Psoas muscle (tissue), 8 donors: Measurements from ENCODE around the gene VAMP2. TPM values are rescaled to one million over a fixed set of nuclear protein-coding genes. Genes with fewer than 3 reads are reported as not detected.

Experiments used
- ATAC-seq, 4 donors: fragments of 200-7000 bp; cut with Tn5 transposase; one replicate each; pipeline ENCODE4 v1.9.1; 2020; ENCODE audit warnings: moderate library complexity in 3 of 4, mild to moderate bottlenecking in 2 of 4
- DNase-seq, 2 donors: peaks; one replicate each; pipeline ENCODE4 v3.0.0-alpha.2; 2020
- H3K27ac ChIP-seq: fragments of 200-600 bp; one replicate; pipeline ENCODE4 v1.8.0; 2022
- H3K27me3 ChIP-seq, 3 donors: fragments of 200-600 bp in 1 of 3; one replicate each; pipeline versions ENCODE4 v1.6.1 to v1.8.0; 2013 to 2022; ENCODE audit warnings: low read length in 2 of 3, mild to moderate bottlenecking in 2 of 3, moderate library complexity in 1 of 3; ENCODE audit not compliant: insufficient read depth in 3 of 3
- H3K36me3 ChIP-seq, 2 donors: fragments of 200-600 bp in 1 of 2; one replicate each; pipeline versions ENCODE4 v1.6.1 to v1.8.0; 2013 to 2022; ENCODE audit warnings: low read depth in 1 of 2, mild to moderate bottlenecking in 1 of 2, moderate library complexity in 1 of 2; ENCODE audit not compliant: insufficient read depth in 1 of 2
- H3K4me1 ChIP-seq: fragments of 200-600 bp; one replicate; pipeline ENCODE4 v1.8.0; 2022
- H3K4me3 ChIP-seq: fragments of 200-600 bp; one replicate; pipeline ENCODE4 v1.8.0; 2022; ENCODE audit warnings: mild to moderate bottlenecking
- H3K9me3 ChIP-seq: fragments of 200-600 bp; one replicate; pipeline ENCODE4 v1.8.0; 2022
- CTCF ChIP-seq: fragments of 200-600 bp; IDR thresholded peaks from one replicate; pipeline ENCODE4 v1.8.0; 2022; ENCODE audit warnings: antibody characterized with exemption
- WGBS, 3 donors: extraction: QIAGEN DNeasy Blood & Tissue Kit; methylation state at CpG; one replicate each; pipeline versions ENCODE4 v1.1.6 to v1.1.7; 2013; 5-methylcytosine and 5-hydroxymethylcytosine counted together
- intact Hi-C, 2 donors: fragments of 100-400 bp; cut with DNase I; formaldehyde crosslinking; loops; one replicate each; pipeline versions ENCODE4 v1.11.0 to v1.14.2; 2022
- polyA plus RNA-seq, 3 donors: library from polyadenylated mRNA; stranded (reverse); fragments of 200-250 nt; gene quantifications; one replicate each; pipeline ENCODE4 v1.2.3, GENCODE V29; 2013
- total RNA-seq, 4 donors: library from RNA; stranded (reverse); fragmentation: NEBNext Ultra II Directional in 2 of 4; extraction: Animal tissue kit (Norgen Biotek cat#: 25700) in 2 of 4; gene quantifications; one replicate each; pipeline versions ENCODE4 v1.2.1 to v1.2.4, GENCODE V29; 2021 to 2023
- donor health status: healthy with polysubstance abuse.
- donor health status: DM: no; HTN: no; CAD: no; lungs with moderate emphysema.
- donor health status: Bipolar disorder and iron deficiency.
- donor health status: healthy.
- donor health status: DM: yes; HTN: yes; CAD: no.
- donor health status: DM: no; HTN: no; CAD: no.
- donor health status: DM: no; HTN: no; CAD: no.
- donor health status: DM: yes; HTN: yes; CAD: no.

The VAMP2 gene
- total and polyA plus RNA-seq, 7 donors: 33.2 to 59.2 (median 45.1) TPM

GRCh38 chr17:8153031-8153451, 9.7 kb downstream of the VAMP2 start:
- DNase-seq (peak in 1 of 2 donors; percentile 25), ATAC-seq (no peak)
- Histone ChIP-seq H3K9me3 (no peaks in the 10 kb centered on the region), H3K4me1 (peaks cover 40% of the 10 kb centered on the region), H3K36me3 (peaks cover 5 to 35% of the 10 kb centered on the region in 2 donors), H3K27me3 (no peaks in the 10 kb centered on the region), H3K27ac (peak overlapping the region; percentile 100), H3K4me3 (peak overlapping the region; percentile 97)
- TF ChIP-seq CTCF: no peak
- intact Hi-C loops: loop anchor here in 1 of 2 donors (2.0 kb wide), 1 partner anchor 14 kb away; no protein-coding TSS in a partner anchor
- WGBS, 3 donors: 23 to 32% (median 28%) methylated on average over 7 of the region's 7 CpGs

- H3K27ac ChIP-seq: peak within 1 kb of the TSS; percentile 100
- TF ChIP-seq CTCF: no peak
- intact Hi-C loops: loop anchor here in 1 of 2 donors (2.0 kb wide), 1 partner anchor 13 kb away; no protein-coding TSS in a partner anchor
- H3K4me3 ChIP-seq: peak within 1 kb of the TSS; percentile 97
- peak; percentile 97 to 99 for DNase-seq
- H3K36me3 ChIP-seq: peaks cover 13 to 43% of the 10 kb centered on the region in 2 donors
- peaks cover 44% of the 10 kb centered on the region for H3K4me1 ChIP-seq
- 0 to 5% (median 1%) methylated on average over 21 to 42 of the region's 42 CpGs for WGBS, 3 donors
- peak; percentile 56 to 59 (median 57) for ATAC-seq
- H3K9me3 ChIP-seq: no peaks in the 10 kb centered on the region
- H3K27me3 ChIP-seq: no peaks in the 10 kb centered on the region
Measured at GRCh38 chr17:8152112-8152775, 10.5 kb downstream of the VAMP2 start, which contains the start of gene PER1. Gene PER1, minus strand, starts transcription at chr17:8152404. Its CDS starts 1,698 bp downstream, at chr17:8150706.

GRCh38 chr17:8151641-8152111, 11.1 kb downstream of the VAMP2 start:
- no peaks in the 10 kb centered on the region for H3K27me3 ChIP-seq
- H3K36me3 ChIP-seq: peaks cover 17 to 49% of the 10 kb centered on the region in 2 donors
- H3K9me3 ChIP-seq: no peaks in the 10 kb centered on the region
- intact Hi-C loops: loop anchor here in 1 of 2 donors (2.0 kb wide), 1 partner anchor 13 kb away; no protein-coding TSS in a partner anchor
- WGBS, 3 donors: 0% methylated on average over 21 to 22 of the region's 22 CpGs
- DNase-seq (peak; percentile 96 to 98), ATAC-seq (peak; percentile 2 to 49 (median 23))
- no peak for TF ChIP-seq CTCF
- peaks cover 49% of the 10 kb centered on the region for H3K4me1 ChIP-seq
- peak overlapping the region; percentile 100 for H3K27ac ChIP-seq
- H3K4me3 ChIP-seq: peak overlapping the region; percentile 97

- peaks cover 49% of the 10 kb centered on the region for H3K4me1 ChIP-seq
- no peak for TF ChIP-seq CTCF
- intact Hi-C loops: no loop called here
- peak; percentile 94 to 97 for DNase-seq
- ATAC-seq: peak; percentile 43 to 59 (median 53)
- WGBS, 3 donors: 0 to 1% (median 1%) methylated on average over 35 to 38 of the region's 38 CpGs
- H3K27ac ChIP-seq: peak overlapping the region; percentile 100
- H3K4me3 ChIP-seq: peak overlapping the region; percentile 97
- H3K36me3 ChIP-seq: peaks cover 21 to 53% of the 10 kb centered on the region in 2 donors
- no peaks in the 10 kb centered on the region for H3K9me3 ChIP-seq
- H3K27me3 ChIP-seq: no peaks in the 10 kb centered on the region
Measured at GRCh38 chr17:8151120-8151640, 11.6 kb downstream of the VAMP2 start.
